ENCODE measurements around the gene FOXO6.

FOXO6 gene

DNA sequence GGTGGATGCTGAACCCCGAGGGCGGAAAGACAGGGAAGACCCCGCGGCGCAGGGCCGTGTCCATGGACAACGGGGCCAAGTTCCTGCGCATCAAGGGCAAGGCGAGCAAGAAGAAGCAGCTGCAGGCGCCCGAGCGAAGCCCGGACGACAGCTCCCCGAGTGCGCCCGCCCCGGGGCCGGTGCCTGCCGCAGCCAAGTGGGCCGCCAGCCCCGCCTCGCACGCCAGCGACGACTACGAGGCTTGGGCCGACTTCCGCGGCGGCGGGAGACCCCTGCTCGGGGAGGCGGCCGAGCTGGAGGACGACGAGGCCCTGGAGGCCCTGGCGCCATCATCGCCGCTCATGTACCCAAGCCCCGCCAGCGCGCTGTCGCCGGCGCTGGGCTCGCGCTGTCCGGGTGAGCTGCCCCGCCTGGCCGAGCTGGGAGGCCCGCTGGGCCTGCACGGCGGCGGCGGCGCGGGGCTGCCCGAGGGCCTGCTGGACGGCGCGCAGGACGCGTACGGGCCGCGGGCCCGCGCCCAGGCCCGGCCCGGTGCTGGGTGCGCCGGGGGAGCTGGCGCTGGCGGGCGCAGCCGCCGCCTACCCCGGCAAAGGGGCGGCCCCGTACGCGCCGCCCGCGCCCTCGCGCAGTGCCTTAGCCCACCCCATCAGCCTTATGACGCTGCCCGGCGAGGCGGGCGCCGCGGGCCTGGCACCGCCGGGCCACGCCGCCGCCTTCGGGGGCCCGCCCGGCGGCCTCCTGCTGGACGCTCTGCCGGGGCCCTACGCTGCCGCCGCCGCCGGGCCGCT, 20.7 kb downstream of the FOXO6 start:
- TF ChIP-seq, protein P1, sequence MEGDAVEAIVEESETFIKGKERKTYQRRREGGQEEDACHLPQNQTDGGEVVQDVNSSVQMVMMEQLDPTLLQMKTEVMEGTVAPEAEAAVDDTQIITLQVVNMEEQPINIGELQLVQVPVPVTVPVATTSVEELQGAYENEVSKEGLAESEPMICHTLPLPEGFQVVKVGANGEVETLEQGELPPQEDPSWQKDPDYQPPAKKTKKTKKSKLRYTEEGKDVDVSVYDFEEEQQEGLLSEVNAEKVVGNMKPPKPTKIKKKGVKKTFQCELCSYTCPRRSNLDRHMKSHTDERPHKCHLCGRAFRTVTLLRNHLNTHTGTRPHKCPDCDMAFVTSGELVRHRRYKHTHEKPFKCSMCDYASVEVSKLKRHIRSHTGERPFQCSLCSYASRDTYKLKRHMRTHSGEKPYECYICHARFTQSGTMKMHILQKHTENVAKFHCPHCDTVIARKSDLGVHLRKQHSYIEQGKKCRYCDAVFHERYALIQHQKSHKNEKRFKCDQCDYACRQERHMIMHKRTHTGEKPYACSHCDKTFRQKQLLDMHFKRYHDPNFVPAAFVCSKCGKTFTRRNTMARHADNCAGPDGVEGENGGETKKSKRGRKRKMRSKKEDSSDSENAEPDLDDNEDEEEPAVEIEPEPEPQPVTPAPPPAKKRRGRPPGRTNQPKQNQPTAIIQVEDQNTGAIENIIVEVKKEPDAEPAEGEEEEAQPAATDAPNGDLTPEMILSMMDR (IDR thresholded peaks at IDR 0.05) = no peak

DNA sequence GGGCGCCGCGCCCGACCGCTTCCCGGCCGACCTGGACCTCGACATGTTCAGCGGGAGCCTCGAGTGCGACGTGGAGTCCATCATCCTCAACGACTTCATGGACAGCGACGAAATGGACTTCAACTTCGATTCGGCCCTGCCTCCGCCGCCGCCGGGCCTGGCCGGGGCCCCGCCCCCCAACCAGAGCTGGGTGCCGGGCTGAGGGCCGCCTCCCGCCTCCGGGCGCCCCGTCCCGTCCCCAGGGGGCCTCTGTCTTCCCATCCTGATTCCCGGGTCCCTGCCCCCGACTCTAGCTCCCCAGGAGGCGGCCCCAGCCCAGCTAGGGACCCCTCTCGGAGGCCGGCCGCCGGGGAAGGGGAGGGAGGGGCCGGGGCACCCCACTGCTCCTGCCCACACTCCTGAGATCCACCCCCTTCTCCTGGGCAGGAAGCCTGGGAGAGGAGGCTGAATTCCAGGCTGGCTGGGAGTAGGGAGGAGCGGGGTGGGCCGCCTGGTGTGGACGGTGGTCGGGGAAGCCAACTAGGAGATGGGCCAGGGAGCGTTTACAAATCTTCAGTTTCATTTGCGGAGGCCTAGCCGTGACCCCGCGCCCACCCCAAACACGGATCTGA, 21.4 kb downstream of the FOXO6 start:
- TF ChIP-seq, protein P1 (IDR thresholded peaks at IDR 0.05) = no peak

DNA sequence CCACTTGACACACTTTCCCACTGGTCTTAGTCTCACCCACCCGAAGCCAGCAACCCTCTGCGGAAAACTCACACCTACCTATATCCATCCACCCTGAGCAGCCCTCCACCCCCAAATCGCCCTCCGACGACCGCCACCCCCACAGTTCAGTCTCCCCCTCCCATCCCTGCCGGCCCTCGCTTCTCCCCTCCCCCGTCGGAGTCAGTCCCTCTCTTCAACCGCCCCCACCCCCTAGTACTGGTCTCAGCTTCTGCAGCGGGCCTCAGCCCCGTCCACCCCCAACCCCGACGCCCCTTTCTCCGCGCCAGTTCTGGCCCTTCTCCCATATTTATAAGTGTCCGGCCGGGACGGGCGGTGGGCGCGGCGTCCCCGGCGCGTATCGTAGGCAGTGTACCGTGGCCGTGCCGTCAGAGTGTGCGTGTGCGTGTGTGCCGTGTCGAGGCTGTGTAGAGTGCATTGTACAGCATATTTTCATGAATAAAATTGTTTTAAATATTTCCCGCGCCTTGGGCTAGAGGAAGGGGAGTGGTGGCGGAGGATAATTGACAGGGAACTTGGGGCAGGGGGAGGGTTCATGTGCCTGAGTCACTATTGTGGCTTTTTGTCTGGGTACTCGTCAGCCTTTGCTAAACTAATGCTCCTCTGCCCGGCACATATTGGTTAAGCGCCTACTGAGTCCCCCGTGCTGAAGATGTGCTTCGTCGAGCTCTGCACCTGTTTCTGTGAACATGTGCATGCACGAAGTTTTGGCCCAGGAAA, 22.0 kb downstream of the FOXO6 start:
- TF ChIP-seq, protein P1 (IDR thresholded peaks at IDR 0.05) = no peak

DNA sequence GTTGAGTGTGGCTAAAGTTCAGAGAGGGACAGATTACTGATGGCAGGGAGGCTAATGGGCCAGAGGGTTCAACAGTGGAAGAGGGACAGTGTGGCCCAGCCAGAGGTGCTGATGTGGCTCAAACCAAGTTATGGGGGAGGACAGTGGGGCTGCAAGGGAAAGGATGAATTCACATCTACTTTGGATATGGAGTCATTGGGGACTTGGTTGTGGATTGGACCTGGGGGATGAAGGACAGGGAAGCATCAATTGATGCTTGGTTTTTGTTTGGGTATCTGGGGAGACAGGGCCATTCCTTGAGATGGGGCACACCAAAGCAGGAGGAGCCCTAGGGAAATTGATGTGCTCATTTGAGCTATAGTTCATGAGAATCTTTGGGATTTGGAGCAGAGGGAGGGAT, 23.3 kb downstream of the FOXO6 start:
- TF ChIP-seq, protein P1 (IDR thresholded peaks at IDR 0.05) = no peak

DNA sequence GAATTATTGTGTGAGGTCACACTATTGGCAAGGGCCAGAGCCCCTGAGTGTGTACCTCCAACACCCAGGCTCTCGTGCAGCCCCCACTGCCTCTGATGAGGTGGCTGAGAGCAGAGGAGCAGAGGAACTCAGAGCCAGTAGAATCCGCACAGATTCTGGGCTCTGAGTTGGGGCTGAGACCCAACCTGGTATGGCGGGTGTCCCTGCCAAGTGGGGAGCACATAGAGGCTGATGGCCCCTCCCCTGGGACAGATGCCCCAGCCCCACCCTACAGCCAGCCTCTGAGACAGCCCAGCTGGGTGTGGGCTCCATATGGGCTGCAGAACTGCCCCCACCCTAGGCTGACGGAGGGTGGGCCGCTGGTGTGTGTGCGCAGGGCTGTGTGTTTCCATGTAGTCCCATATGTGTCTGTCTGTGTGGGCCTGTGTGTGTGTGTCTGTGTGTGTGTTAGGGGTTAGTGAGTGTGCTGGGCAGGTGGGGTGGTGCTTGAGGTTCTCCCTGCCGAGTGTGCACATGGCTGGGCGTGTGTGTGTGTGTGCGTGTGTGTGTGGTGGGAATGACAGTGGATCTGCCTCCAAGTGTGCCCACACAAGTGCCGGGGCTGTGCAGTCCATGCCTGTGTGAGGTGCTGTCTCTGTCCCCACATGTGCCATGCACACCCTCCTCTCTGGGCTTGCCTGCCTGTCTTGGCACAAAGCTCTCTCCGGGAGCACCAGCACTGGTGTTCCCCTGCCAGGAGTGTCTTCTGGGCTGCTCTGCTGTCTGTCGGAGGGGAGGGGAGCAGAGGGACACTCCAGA, 24.4 kb downstream of the FOXO6 start:
- TF ChIP-seq, protein P1 (IDR thresholded peaks at IDR 0.05) = no peak

DNA sequence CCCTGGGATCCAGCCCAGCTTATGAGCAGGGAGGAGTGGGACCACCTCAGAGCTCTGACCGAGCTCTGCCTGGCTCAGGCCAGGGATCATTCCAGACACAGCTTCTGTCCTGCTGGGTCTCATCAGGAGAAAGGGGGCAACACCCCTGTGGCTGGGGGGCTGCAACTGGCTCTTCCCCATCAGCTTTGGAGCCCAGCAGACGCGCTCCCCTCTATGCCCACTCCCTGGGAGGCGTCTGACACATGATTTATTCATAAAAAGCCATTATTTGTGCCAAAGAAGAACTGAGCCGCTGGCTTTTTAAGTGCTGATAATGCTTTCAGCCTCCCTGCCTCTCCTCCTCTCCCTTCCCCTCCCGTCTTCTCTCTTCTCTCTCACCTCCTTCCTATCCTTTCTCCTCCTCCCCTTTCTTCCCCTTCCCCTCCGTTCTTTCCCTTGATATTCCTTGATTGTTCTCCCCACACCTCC, 25.0 kb downstream of the FOXO6 start:
- TF ChIP-seq, protein P1 (IDR thresholded peaks at IDR 0.05) = no peak

DNA sequence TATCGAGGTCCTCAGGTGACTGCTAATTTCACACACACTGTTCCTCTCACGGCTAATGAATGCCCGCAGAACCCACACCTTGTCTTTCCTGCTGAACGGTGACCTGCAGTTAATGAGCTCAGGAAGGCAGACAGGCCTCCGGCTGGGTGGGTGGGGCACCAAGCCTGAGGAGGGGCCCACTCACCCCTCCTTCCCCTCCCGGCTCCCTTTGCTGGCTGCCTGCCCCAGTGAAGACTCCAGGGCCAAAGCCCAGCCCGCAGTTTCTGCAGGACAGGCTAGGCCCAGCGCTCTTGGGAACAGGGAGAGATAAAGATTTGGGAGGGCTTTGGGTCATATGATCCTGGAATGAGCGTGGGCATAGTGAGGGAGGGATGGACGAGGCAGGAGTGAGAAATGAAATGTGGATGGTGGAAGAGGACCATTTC, 26.4 kb downstream of the FOXO6 start:
- TF ChIP-seq, protein P1 (IDR thresholded peaks at IDR 0.05) = no peak
